Measurements from ENCODE around the gene IFFO2. TPM values are rescaled to one million over a fixed set of nuclear protein-coding genes. Genes with fewer than 3 reads are reported as not detected.
A peak's percentile ranks its signal among the peaks of the same experiment; 100 is the strongest.

IFFO2 gene
- total and polyA plus RNA-seq, 2 of the 13 experiments (the other 11 are each of a cell fraction or from before 2014, with no cell fraction given): 7.3 to 16.7 TPM

GRCh38 chr1:18902523-18903290, 53.8 kb downstream of the IFFO2 start, which contains the start of gene ALDH4A1 (continued):
- TF ChIP-seq, protein P1, sequence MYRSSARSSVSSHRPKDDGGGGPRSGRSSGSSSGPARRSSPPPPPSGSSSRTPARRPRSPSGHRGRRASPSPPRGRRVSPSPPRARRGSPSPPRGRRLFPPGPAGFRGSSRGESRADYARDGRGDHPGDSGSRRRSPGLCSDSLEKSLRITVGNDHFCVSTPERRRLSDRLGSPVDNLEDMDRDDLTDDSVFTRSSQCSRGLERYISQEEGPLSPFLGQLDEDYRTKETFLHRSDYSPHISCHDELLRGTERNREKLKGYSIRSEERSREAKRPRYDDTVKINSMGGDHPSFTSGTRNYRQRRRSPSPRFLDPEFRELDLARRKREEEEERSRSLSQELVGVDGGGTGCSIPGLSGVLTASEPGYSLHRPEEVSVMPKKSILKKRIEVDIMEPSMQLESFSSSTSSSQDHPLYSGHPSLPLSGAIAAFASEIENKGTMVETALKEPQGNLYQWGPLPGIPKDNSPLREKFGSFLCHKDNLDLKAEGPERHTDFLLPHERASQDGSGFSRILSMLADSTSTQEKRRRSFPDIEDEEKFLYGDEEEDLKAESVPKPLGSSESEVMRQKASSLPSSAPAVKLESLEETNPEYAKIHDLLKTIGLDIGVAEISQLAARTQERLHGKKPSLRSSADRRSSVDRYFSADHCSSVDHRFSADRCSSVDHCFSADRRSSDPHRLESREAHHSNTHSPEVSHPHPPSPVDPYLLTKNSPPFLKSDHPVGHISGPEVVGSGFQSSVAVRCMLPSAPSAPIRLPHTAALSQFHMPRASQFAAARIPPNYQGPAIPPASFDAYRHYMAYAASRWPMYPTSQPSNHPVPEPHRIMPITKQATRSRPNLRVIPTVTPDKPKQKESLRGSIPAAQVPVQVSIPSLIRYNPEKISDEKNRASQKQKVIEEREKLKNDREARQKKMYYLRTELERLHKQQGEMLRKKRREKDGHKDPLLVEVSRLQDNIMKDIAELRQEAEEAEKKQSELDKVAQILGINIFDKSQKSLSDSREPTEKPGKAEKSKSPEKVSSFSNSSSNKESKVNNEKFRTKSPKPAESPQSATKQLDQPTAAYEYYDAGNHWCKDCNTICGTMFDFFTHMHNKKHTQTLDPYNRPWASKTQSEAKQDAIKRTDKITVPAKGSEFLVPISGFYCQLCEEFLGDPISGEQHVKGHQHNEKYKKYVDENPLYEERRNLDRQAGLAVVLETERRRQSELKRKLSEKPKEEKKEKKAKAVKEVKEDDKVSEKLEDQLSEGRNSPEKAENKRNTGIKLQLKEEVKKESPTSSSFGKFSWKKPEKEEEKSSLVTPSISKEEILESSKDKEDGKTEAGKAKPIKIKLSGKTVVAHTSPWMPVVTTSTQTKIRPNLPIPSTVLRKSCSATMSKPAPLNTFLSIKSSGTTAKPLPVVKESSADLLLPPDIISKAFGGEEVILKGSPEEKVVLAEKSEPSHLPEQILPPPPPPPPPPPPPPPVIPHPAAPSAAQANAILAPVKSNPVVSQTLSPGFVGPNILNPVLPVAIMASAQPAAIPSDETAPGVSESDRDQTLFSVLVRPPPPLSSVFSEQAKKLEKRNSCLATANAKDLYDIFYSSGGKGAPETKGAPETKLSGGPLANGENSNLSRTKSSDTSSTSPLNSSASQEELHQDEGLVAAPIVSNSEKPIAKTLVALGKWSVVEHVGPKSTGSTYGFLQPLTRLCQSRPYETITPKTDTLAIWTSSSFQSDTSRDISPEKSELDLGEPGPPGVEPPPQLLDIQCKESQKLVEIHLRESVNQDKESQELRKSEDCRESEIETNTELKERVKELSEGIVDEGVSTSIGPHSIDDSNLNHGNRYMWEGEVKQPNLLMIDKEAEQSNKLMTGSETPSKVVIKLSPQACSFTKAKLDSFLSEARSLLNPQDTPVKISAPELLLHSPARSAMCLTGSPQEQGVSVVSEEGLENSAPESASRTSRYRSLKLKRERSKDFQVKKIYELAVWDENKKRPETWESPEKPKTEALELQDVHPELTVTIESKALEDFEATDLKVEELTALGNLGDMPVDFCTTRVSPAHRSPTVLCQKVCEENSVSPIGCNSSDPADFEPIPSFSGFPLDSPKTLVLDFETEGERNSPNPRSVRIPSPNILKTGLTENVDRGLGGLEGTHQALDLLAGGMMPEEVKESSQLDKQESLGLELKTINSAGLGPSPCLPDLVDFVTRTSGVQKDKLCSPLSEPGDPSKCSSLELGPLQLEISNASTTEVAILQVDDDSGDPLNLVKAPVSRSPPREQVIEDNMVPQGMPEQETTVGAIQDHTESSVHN (CRISPR knock-in tag; IDR thresholded peaks at IDR 0.05): no peak
- TF ChIP-seq, protein P2, sequence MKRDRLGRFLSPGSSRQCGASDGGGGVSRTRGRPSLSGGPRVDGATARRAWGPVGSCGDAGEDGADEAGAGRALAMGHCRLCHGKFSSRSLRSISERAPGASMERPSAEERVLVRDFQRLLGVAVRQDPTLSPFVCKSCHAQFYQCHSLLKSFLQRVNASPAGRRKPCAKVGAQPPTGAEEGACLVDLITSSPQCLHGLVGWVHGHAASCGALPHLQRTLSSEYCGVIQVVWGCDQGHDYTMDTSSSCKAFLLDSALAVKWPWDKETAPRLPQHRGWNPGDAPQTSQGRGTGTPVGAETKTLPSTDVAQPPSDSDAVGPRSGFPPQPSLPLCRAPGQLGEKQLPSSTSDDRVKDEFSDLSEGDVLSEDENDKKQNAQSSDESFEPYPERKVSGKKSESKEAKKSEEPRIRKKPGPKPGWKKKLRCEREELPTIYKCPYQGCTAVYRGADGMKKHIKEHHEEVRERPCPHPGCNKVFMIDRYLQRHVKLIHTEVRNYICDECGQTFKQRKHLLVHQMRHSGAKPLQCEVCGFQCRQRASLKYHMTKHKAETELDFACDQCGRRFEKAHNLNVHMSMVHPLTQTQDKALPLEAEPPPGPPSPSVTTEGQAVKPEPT (CRISPR knock-in tag; IDR thresholded peaks at IDR 0.05; ENCODE audit: low read depth): 0 out of 2 replicates have a peak, but pooled peaks have one; percentile 49
- TF ChIP-seq, protein P3, sequence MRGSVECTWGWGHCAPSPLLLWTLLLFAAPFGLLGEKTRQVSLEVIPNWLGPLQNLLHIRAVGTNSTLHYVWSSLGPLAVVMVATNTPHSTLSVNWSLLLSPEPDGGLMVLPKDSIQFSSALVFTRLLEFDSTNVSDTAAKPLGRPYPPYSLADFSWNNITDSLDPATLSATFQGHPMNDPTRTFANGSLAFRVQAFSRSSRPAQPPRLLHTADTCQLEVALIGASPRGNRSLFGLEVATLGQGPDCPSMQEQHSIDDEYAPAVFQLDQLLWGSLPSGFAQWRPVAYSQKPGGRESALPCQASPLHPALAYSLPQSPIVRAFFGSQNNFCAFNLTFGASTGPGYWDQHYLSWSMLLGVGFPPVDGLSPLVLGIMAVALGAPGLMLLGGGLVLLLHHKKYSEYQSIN (CRISPR knock-in tag; IDR thresholded peaks at IDR 0.05; ENCODE audit: borderline replicate concordance): no peak
- TF ChIP-seq TOE1 (CRISPR knock-in tag; IDR thresholded peaks at IDR 0.05) (no peak), XRCC5 (optimal IDR thresholded peaks at IDR 0.05; ENCODE audit: low read length) (peak; percentile 32), ELF1 (CRISPR knock-in tag; IDR thresholded peaks at IDR 0.05) (no peak), POGZ (CRISPR knock-in tag; IDR thresholded peaks at IDR 0.05) (peak; percentile 61), ZNF263 (CRISPR knock-in tag; IDR thresholded peaks at IDR 0.05) (no peak; the same call in 1 of the 2 replicates), ZSCAN21 (CRISPR knock-in tag; IDR thresholded peaks at IDR 0.05; ENCODE audit: borderline replicate concordance) (0 out of 2 replicates have a peak, but pooled peaks have one; percentile 17), REL (CRISPR knock-in tag; conservative IDR thresholded peaks at IDR 0.05) (no peak), DDIT3 (CRISPR knock-in tag; IDR thresholded peaks at IDR 0.05) (no peak), ZNF839 (CRISPR knock-in tag; IDR thresholded peaks at IDR 0.05; ENCODE audit: borderline replicate concordance) (no peak)
- TF ChIP-seq, protein P4, sequence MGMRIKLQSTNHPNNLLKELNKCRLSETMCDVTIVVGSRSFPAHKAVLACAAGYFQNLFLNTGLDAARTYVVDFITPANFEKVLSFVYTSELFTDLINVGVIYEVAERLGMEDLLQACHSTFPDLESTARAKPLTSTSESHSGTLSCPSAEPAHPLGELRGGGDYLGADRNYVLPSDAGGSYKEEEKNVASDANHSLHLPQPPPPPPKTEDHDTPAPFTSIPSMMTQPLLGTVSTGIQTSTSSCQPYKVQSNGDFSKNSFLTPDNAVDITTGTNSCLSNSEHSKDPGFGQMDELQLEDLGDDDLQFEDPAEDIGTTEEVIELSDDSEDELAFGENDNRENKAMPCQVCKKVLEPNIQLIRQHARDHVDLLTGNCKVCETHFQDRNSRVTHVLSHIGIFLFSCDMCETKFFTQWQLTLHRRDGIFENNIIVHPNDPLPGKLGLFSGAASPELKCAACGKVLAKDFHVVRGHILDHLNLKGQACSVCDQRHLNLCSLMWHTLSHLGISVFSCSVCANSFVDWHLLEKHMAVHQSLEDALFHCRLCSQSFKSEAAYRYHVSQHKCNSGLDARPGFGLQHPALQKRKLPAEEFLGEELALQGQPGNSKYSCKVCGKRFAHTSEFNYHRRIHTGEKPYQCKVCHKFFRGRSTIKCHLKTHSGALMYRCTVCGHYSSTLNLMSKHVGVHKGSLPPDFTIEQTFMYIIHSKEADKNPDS (CRISPR knock-in tag; IDR thresholded peaks at IDR 0.05): no peak
